IPS-11a (cell line): ENCODE data around the gene RADX.
A peak's percentile ranks its signal among the peaks of the same experiment; 100 is the strongest.

Experiments
- H3K4me3 ChIP-seq: one replicate; pipeline ENCODE4 v1.5.1; 2013; ENCODE audit warnings: low read depth, low read length, control low read depth

RADX gene

DNA sequence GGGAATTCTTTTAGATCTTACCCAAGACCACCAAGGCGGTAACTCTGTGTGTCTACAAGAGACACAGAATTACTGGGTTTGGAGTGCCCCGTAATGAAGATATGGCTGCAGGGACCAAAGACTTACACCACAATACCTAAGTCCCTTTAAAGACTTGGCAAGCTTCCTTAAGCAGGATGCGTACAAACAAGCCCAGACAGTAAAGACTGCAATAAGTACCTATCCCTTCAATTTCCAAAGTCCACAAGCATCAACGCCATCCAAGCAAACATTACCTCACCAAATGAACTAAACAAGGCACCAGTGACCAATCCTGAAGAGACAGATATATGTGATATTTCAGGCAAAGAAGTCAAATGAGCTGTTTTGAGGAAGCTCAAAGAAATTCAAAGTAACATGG lies 72.4 kb downstream of the RADX start:
- H3K4me3 ChIP-seq: no peak overlapping the region

- no peak overlapping the region for H3K4me3 ChIP-seq
These were observed 80.8 kb downstream of the RADX start for GRCh38 chrX:106692425-106693065.

GRCh38 chrX:106696502-106696901 lies 84.7 kb downstream of the RADX start:
- H3K4me3 ChIP-seq: no peak overlapping the region

DNA sequence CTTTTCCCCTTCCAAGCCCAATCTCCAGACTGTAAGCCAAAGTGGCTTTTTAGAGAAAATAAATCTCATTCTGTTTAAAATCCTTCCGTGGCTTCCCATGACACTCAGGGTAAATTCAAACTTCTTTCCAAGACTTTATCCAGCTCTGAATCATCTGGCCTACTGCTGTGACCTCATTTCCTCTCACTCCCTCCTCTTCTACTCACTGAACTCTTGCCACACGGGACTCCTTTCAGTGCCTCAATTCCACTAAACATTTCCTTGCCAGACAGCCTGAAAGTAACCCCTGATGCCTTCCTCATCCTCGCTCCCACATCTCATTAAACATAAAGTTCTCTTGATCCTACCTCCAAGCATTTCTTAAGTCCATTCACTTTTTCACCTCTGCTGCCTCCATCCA lies 86.9 kb downstream of the RADX start:
- no peak overlapping the region for H3K4me3 ChIP-seq

GRCh38 chrX:106702636-106703035 lies 90.9 kb downstream of the RADX start:
- no peak overlapping the region for H3K4me3 ChIP-seq

DNA sequence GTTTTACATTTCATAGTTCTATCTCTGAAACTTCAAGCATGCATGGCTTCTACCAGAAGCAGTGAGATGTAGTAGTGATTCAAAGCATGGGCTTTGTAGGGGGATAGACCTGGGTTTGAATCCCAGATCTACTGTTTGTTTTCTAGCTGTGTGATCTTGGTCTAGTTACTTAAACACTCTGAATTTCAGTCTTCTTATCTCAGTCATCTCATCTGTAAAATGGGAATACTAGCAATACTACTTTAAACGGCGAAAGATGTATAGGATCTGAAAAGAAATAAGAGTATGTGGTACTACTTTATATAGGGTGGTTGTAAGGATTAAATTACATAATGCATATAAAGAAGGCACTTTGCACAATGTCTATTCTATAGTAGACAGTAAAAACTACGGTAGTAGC lies 94.7 kb downstream of the RADX start:
- H3K4me3 ChIP-seq: no peak overlapping the region

GRCh38 chrX:106707771-106708454 lies 96.1 kb downstream of the RADX start:
- no peak overlapping the region for H3K4me3 ChIP-seq

- no peak overlapping the region for H3K4me3 ChIP-seq
These were observed 99.0 kb downstream of the RADX start for GRCh38 chrX:106710771-106711170.

DNA sequence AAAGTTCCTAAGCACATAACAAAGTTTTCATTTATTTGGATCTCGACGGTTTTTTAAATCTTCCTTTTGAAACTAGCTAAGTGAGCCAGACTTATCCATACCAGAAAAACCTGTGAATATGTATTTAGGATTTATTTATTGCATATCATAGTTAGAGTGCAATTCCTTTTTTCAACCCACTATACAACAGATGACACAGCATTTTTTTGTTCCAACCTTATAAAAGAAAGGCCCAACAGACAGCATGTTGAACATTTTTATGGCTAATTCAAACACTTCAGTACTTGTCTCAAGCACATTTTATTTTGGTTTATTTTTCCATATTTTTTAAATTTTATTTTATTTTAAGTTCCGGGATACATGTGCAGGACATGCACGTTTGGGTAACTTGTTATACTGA lies 99.6 kb downstream of the RADX start:
- no peak overlapping the region for H3K4me3 ChIP-seq

DNA sequence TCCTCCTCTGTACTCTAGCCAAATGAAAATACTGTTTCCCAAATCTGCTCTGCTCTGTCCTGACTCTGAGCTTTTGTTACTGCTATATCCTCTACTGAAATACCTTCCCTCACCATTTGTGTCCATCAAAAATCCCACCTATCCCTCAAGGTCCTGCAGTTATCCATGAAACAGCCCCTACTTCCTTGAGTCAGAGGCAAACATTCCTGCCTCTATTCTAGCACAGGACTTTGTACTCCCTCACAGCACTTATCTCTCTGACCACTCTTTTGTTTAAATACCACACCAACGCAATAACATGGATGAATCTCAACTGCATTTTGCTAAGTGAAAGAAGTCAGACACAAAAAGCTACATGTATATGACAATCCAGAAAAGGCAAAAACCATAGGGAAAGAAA lies 104.2 kb downstream of the RADX start:
- no peak overlapping the region for H3K4me3 ChIP-seq

- no peak overlapping the region for H3K4me3 ChIP-seq
These were observed 104.7 kb downstream of the RADX start for GRCh38 chrX:106716463-106716862.

DNA sequence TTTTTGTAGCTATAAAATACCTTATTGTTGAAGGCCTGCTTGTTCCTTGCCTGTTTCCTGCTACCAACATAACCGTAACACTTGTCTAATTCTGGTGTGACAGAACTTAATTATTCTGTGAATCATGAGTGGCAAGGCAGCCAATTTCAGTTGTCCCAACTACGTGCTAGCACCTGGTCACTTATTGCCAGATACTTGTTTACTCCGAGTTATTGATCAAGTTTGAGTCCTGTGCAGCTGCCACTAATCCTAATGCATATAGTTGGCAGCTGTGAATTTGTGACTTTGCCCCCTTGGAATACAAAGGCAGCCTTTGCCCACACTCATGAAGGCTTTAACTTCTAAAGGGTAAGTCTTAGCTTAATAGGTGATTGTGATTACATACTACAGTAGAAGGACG lies 106.9 kb downstream of the RADX start:
- H3K4me3 ChIP-seq: no peak overlapping the region

DNA sequence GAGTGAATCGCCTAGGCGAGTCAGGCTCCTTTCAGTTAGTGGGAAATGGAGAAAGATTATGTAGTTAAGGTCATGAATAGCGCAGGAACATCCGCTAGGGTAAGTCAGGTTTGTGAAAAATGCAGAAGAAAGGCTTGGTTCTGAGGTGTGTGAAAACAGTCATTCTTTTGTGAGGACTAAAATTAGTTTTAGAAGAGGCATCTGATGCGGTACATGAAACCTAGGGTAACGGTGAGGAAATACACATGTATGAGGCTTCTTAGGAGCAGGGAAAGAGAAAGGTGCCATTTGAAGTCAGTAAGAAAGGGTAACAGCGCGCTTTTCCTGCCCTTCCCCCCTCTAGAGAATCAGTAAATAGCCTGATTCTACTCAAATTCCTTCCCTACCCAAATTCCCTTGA lies 114.2 kb downstream of the RADX start:
- peak overlapping the region; percentile 53 for H3K4me3 ChIP-seq

GRCh38 chrX:106726485-106727437 lies 115.0 kb downstream of the RADX start, which contains the start of gene RNF128:
RNF128 (plus strand) TSS chrX:106726701; CDS start chrX:106726914, 213 bp downstream.
- H3K4me3 ChIP-seq: peak within 1 kb of the TSS; percentile 53

DNA sequence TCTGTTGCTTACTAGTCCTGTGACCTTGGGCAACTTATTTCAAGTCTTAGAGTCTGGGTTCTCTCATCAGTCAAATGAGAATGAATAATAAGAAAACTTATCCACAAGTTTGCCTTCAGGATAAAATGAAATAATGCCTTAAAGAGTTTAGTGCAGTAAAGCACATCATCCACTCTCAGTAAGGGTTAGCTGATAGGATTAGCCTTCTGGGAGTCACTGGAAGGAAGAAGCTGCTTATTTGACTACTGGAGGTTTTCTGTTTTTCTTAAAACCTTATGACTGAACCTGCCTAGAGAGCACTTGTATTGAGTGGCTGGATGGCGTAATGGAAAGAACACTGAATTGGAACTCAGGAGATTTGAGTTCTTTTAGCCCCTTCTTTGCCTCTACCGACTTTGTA lies 116.6 kb downstream of the RADX start:
- H3K4me3 ChIP-seq: no peak overlapping the region
